Tibial nerve (tissue), 4 donors: ENCODE data around the gene CNRIP1.

Source experiments
- CTCF ChIP-seq, 5 experiments: fragments of 200-600 bp in 3 of 5; fragments of 450-650 bp in 2 of 5; sonication (generic) in 3 of 5; IDR thresholded peaks; one replicate each; pipeline ENCODE4 v1.5.1; 2016 to 2019; ENCODE audit warnings: antibody characterized with exemption in 5 of 5, mild to moderate bottlenecking in 3 of 5, moderate library complexity in 2 of 5
- EP300 ChIP-seq, 2 donors: sonication (generic); formaldehyde crosslinking; IDR thresholded peaks; one replicate each; pipeline ENCODE4 v1.6.1; 2017; ENCODE audit warnings: antibody characterized with exemption in 2 of 2, mild to moderate bottlenecking in 1 of 2
- POLR2A ChIP-seq, 2 donors: fragments of 450-650 bp; IDR thresholded peaks; one replicate each; pipeline ENCODE4 v1.6.1; 2017; ENCODE audit warnings: antibody characterized with exemption in 2 of 2, mild to moderate bottlenecking in 2 of 2, moderate library complexity in 2 of 2

GRCh38 chr2:68341583-68341982 lies 21.8 kb upstream of the CNRIP1 start:
- no peak for TF ChIP-seq CTCF (IDR thresholded peaks at IDR 0.05)
- no peak for TF ChIP-seq POLR2A (IDR thresholded peaks at IDR 0.05)
- no peak for TF ChIP-seq EP300 (IDR thresholded peaks at IDR 0.05)
